ENCODE results near the gene PPP1R3C.

PPP1R3C gene

GRCh38 chr10:91582153-91582554 is 50.7 kb downstream of the PPP1R3C start:
- Histone ChIP-seq H3K9me3 (ENCODE audit: control insufficient read depth, low read length) (no peaks in the 10 kb centered on the region), H3K27me3 (replicated peaks; ENCODE audit: control insufficient read depth, insufficient read depth, low read length) (no peaks in the 10 kb centered on the region), H3K4me3 (ENCODE audit: low read length) (no peak overlapping the region), H3K36me3 (ENCODE audit: control insufficient read depth, insufficient read depth, low read length, severe bottlenecking) (no peaks in the 10 kb centered on the region), H3K4me1 (ENCODE audit: control insufficient read depth, insufficient read depth, low read length) (no peaks in the 10 kb centered on the region), H3K9ac (ENCODE audit: low read length) (no peak overlapping the region)
- DNase-seq (ENCODE audit: low read depth), result no peak

GRCh38 chr10:91579329-91579985 is 53.4 kb downstream of the PPP1R3C start:
- Histone ChIP-seq H3K9ac (ENCODE audit: low read length) (no peak overlapping the region), H3K36me3 (ENCODE audit: control insufficient read depth, insufficient read depth, low read length, severe bottlenecking) (no peaks in the 10 kb centered on the region), H3K4me3 (ENCODE audit: low read length) (no peak overlapping the region), H3K9me3 (ENCODE audit: control insufficient read depth, low read length) (no peaks in the 10 kb centered on the region), H3K27me3 (replicated peaks; ENCODE audit: control insufficient read depth, insufficient read depth, low read length) (no peaks in the 10 kb centered on the region), H3K4me1 (ENCODE audit: control insufficient read depth, insufficient read depth, low read length) (no peaks in the 10 kb centered on the region)
- DNase-seq (ENCODE audit: low read depth), result peak; percentile 93
